GM18517 (cell line): ENCODE results near the gene GABRA4.
A peak's percentile ranks its signal among the peaks of the same experiment; 100 is the strongest.

Source experiments
- ATAC-seq: cut with Tn5 transposase; IDR thresholded peaks from one replicate; pipeline ENCODE4 v1.9.1; 2021; ENCODE audit warnings: mild to moderate bottlenecking, moderate library complexity; ENCODE audit not compliant: unreplicated experiment

The GABRA4 gene

DNA sequence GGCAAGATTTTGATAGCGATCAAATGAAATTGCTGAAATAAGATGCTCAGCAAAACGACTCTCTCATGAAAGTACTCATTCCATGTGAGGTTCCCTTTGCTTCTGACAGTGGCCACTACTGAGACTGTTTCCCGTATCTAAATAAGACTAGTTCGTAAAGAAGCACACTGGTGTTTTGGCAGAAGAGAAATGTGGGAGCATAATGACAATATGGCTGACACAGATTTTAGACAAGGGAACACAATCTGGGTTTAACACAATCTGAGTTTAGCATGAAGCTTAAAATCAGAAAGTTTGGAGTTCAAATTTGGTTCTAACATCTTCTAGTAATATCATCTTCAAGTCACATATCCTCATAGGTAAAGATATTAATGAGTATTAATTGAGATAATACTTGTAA lies 13.7 kb downstream of the GABRA4 start:
- ATAC-seq, result no peak

DNA sequence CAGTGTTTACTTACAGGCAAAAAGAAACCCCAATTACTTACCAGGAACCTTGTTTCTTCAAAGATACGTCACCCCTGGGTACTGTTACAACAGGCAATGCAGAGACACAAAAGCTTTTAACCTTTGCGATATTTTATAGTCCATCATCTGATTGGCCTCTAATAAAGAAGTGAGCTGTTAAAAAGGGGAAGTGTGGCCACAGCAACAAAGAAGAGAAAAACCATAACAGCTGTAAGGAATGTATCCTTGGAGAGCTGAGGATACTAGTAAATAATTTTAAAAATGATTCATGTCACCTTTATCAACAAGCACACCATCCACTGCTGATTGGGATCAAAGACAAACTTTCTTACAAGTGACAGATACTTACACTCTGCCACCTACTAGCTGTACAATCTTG lies 14.1 kb downstream of the GABRA4 start:
- ATAC-seq, result no peak

DNA sequence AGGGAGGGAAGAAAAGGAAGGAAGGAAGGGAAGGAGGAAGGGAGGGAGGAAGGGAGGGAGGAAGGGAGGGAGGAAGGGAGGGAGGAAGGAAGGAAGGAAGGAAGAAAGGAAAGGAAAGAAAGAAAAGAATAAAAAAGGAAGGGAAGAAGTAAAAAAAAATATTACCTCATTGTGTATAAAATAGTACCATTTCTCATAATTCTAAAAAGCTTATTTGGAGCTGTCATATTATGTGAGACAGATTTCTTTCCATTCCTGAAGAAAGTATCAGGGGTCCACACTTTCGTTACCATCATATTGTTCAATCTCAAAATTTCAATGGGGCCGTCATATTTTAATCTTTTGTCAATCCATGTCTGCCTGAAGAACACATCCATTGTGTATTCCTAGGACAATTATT lies 16.1 kb downstream of the GABRA4 start:
- no peak for ATAC-seq

DNA sequence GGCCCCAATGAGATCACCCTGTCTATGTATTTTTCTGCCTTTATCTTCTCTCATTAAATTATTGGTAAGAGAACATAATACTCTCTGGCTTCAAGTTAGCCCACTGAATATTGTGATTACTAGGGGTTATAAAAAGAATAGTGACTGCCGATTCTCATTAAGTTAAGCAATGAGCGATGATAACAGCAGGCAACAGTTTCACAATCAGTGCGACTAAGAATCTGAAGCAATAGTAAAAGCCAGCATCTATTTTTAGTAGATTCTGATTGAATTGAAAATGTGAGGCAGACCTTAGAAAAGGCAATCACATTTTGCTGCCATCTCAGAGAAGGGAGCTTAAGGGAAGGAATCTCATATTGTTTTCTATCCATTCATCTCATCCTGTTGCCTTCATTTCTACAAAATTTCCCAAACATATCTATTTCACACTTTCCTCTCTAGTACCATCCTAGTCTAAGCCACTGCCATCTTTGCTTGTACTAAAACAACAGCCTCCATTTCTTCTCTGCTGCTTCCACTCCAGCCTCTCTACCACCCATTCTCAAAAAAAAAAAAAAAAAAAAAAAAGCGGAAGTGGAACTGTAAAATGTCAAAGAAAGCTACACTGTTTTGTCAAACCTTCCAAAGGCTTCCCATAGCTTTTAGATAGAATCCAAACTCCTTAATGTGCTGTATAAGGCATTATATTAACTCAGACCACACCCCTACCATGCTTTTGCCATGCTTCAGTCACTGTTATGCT lies 17.4 kb downstream of the GABRA4 start:
- ATAC-seq, result peak; percentile 64

DNA sequence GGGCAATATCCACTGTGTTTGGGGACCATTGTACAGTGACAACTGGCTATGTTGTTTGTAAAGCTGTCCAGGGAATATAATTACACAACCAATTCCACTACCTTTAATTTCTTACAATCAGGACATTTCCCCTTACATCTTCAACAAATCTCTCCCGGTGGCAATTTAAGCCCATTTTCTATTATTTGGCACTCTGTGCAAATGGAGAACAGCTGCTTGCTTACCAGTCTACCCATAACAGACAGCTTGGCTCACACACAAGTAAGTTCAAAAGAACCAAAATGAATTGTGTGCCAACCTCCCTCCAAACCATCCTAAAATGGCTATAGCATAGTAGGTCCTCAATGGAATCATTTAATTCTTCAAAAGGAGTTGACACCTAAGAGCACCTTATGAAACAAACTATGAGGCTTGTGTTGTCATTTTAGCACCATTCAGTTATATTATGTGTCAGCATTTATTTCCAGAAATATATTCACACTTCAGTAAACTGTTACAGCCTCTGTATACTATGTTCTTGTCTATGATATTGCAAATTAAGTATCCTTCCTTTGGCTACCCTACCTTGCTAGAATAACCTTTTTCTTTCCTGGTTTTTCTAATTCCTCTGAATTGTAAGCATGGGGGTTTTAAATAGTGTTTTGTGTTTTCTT lies 18.4 kb downstream of the GABRA4 start:
- no peak for ATAC-seq

DNA sequence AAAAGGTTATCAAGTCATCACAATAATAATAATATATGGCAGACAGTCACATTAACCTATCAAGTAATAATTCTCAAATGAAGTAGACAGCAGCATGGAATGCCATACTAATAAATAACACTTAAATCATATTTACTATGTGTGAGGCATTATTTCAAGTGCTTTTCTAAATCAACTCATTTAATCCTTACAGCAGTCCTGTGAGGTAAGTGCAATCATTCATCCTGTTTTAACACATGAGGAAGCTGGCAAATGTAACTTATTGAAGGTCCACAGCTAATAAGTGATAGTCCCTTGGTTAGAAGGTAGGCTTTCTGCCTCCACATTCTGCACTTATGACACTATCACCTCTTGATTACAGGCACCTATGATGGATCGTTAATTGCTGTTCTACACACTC lies 24.5 kb downstream of the GABRA4 start:
- ATAC-seq, result no peak

DNA sequence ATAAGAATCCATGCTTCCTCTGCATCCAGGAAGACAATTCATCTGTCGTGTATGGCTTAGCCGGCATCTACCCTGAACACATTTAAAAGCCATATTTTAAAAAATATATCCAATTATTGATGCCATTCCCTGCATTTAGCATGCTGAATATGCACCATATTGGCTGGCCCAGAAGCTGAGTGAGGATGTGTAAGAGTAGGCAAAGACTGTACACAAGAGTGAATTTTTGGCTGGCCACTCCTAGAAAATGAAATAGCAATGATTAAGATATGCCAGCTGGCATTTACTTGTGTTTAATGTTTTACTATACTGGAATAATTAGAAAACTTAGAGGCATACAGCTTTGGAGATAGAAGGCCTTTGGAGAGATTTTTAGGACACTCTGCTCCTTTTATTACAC lies 25.8 kb downstream of the GABRA4 start:
- no peak for ATAC-seq

DNA sequence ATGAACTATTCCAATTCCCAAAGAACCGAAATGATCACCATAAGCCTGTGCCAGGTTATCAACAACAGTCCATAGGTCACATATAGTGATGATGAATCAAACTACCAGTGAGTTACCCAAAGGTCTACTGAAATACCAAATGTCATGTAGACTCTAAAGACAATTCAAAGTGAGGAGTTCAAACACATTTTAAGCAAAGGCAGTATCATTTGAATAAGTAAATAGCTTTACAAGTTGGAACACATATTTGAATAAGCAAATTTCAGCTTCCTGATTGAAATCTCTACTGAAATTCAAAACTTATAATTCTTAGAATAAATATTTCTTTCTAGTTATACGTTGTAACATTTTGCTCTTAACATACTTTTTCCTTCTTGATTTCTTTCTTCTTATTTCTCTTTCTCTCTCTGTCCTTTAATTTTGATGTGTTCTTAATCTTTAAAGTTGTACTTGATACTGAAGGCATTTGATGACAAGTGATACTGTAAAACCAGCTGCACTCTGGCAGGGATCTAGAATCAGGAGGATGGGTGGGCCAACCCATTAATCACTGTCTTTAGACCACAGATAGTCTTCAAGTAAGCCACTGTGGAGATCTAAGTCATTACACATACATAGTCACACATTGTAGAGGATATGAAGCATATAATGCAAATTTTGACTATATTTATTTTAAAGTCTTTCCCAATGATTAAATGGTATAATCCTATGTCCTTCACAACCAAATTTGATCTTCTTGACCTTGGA lies 34.5 kb downstream of the GABRA4 start:
- no peak for ATAC-seq

DNA sequence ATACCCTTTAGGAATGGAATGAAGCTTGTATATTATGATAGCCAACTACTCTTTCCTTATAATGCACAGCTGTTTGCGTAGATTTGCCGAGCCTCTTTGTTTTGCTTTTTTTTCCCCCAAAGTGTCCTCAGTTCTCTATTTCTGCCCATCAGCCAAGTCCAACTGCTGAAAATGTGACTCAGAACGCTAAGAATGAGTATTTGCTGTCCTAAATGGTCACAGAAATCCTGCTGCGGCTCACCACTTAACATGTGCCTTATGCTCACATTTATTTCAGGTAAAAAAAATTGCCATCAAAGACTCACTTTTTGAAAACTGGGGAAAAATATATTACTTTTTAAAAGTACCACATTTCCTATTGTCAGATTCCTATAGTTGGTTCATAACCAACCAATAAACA lies 36.9 kb downstream of the GABRA4 start:
- no peak for ATAC-seq

DNA sequence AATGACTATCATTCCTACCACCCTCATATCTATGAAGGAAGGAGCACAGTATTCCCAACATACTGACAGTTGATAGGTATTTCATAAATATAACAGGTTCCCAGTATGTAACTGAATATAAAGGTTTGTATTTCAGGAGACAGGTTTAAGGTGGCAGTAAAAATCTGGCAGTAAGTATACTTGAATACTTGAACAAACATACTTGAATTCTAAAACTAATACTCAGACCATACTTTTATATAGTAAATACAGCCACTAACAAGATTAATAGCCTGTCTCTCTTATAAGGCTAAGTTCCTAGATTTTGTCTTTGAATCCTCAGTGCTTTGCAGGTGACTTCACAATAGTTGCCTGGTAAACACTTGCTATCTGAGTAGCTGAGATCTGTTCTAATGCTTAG lies 37.8 kb downstream of the GABRA4 start:
- ATAC-seq, result no peak

DNA sequence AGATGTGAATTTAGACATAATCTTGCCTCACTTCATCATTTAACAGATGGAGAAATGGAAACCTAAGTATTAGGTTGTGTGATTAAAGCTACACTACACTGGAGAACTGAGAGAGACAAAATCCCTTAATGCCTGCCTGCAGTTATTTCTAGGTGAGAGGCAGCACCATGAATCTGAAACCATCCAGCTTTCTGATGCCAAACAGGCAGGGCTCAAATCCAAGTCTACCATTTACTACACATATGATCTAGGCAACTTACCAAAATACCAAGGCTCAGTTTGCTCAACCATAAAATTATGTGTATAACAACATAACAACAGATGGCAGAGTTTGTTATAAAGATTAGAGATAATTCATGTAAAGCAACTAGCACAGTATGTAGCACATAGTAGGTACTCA lies 38.7 kb downstream of the GABRA4 start:
- ATAC-seq, result no peak

DNA sequence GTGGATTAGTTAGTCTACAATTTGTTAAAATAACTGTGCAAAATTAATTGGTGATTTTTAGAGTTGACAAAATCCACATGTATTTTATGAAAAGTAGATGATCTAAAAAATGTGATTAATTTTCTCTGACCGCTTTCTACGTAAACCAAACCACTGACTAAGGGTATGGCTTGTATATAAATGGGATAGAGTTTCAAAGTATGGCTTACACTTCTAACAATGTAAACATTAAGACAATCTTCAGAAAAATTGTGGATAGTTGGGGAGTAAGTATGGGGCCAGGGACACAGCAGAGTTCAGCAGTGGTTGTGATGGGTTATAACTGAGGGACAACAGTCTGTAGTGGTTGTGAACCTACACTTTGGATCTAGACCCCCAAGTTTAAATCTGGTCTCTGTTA lies 39.8 kb downstream of the GABRA4 start:
- no peak for ATAC-seq

DNA sequence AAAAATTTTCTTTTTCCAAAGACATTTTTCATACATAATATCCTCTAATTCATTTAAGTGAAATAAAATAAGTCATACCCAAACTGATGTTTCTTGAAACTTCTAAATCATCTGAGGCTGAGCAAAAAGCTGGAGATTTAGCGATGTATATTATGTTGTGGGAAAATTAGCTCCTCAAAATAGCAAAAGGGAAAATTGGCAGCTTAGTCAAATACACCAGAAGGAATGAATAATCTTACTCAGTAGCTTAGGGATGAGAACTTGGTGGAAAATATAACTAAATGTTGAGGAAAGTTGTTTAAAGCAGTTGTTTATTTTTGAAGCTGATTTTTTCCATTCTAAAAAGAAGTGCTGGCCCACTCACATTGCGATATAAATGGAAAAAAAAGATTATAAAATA lies 40.9 kb downstream of the GABRA4 start:
- ATAC-seq, result no peak

DNA sequence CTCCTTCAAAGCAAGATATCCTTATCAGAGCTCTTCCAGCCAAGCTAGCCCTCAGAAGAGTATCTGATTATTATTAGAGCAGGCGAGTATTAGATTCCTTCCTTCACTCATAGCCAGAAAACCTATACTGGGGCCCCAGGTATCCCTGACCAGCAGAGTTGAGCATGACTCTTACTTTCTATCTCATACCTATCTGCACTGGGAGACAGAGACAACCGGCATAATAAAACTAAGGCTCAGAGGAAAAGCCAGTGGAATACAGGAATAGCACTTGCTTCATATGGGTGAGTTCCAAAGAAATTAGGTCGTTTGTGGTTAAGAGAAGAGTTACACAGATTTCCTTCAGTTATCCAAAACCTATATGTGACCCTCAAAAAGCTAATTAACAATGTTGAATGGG lies 42.6 kb downstream of the GABRA4 start:
- ATAC-seq, result no peak

DNA sequence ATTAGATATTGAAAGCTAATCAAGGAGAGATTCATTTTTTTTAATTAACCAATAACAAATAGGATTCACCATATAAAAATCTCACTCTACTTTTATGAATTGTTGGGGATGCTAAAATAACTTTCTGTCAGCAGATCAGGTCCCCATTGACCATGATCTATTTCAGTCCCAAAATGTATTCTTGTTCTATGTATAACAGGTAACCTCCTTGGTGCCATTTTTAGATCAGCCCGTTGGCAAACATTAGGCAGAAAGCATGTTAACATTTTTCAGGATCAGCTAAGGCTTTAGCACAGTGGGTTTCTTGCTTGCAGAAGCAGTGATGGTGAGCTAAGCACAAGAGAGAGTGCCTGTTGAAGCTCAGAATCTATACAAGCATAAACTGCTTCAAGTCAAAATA lies 43.6 kb downstream of the GABRA4 start:
- no peak for ATAC-seq

DNA sequence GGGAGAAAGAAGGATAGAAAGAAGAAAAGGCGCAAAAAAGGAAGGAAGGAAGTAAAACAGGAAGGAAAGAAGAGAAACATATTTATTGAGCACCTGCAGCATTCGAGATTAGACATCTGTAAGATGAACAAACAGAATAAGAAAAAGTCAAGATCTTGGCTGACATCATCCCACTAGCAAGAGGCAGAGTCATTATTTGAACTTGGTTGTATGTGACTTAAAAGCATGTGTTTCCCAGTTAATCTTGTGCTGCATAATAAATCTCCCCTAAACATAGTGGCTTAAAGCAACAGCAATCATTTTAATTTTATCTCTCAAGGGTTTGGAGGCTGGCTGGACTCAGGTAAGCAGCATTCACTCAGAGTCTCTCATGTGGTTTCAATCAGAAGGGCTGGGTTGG lies 45.8 kb downstream of the GABRA4 start:
- ATAC-seq, result no peak

DNA sequence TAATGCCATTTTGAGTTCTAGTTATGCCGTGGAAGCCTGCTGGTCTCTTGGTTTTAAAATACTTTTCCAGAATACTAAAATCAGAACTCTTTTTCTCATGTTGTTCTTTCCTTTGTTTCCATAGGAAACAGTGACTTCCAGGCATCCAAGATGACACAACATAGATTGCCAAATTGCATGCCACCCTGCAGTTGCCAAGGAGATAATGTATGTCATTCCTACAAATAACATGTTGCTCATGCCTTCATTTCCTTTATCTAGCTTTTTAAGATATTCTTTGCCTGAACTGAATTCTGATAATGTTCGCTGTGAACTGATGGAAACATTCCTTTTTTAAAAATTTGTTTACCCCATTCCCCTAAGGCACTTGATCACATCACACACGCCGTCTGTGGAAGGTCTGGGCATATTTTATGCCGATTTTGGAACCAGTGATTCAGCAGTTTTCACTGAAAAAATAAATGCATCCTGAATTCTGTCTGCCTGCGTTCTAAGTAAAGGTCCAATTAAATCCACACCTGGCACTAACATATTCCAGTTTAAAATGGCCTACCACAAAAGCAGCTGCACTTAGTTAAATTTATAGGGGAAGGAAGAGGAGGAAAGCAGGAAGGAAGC lies 46.4 kb downstream of the GABRA4 start:
- no peak for ATAC-seq

DNA sequence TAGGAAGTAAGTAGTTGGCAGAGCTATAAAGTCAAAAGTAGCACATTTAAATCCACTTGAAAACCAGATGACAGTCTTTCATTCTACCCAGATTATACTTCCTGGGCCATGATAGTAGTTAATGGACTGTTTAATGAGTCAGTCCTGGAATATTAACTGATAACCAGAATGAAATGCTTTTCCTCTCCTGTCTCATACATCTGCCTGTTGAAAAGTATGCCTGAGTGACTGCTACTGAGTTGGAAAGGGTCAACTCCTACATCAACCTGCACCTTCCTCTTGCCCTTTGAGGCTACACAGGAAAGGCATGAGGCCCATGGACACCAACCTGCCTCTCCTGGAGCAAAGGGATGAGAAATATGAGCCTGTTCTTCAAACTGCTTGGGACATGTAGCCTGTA lies 48.3 kb downstream of the GABRA4 start:
- no peak for ATAC-seq

DNA sequence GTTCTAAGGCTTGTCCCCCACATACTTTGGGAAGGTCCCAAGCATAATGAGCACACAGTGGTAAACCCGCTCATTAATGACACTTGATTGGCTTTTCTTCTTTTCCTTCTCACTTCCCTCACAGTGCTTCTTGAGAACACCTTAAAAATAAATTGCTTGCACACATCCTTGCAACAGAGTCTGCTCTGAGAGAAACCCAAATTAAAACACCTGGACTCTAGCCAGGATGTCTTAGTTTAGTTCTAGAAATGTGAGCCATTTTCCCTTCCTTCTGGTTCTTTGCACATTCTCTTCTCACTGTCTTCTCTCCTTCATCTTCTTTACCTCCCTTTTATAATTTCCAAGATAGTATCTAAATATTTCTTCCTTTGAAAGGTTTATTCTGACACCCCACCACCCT lies 49.0 kb downstream of the GABRA4 start:
- ATAC-seq, result no peak

DNA sequence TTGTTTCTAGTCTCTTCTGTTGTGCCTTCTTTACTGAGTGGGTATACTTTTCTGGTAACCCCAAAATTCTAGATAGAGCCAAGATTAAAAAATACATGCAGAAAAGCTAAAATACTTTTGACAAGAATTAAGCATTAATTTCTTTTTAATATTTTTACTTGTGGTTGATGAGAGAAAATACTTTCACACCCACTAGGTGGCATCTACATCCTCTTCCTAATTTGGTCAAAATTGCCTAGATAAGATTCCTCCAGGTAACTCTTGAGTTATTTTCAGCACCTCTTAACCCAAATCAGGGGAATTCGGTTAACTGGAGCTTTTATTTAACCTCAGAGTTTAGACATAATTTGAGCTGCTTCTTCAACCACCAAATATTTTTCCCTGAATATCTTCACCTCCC lies 55.9 kb downstream of the GABRA4 start:
- no peak for ATAC-seq

DNA sequence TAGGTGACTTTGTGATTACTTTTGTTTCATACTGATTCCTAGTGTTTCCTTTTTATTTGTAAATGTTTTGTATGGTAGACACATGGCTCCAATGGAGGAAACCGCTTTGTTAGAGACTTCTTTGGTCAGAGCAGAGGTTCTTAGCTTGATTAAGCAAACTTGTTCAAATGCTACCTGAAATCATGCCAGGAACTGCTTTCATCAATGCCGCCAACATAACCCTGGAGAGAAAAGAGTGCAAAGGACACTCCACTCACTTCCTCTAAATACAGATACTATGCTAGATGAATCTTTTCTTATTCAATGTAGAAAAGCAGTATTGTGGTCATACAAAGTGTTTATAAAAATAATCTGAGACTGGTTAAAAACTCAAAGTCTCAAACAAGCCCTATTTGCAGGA lies 58.7 kb downstream of the GABRA4 start:
- no peak for ATAC-seq

DNA sequence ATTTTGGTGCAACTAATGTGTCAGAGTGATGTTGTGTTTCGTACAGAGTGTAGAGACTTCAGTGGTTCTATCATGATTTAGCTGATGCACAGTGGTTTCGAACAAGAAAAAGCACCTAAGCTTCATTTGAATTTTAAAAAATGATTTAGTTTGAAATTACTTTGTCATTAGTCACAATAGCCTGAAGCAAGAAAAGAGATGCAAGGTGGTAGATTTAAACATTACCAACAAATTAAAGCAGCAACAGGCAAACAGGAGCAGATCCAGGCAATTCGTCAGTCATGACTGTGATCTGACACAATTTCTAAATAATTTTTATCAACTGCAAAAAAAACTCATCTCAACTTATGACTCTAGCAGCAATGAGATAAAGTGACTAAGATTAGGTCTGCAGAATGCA lies 59.7 kb downstream of the GABRA4 start:
- no peak for ATAC-seq
